ENCODE results near the gene PSEN1. TPM values are rescaled to one million over a fixed set of nuclear protein-coding genes. Genes with fewer than 3 reads are reported as not detected.

Gene PSEN1
- total RNA-seq (2022; extraction: Qiagen RNA extraction): 57.5 to 75.7 TPM (median 59.8 TPM) in 5 replicates

GRCh38 chr14:73136387-73137225 is at the start of gene PSEN1:
Gene PSEN1 (plus strand): TSS chr14:73136507. CDS start chr14:73148020, 11,513 bp downstream.

GRCh38 chr14:73237219-73237785 is 101.0 kb downstream of the PSEN1 start, which contains the start of gene PAPLN:
Gene PAPLN (plus strand): TSS chr14:73237506. CDS start chr14:73239779, 2,273 bp downstream.

Other genes starting within 250 kb of the PSEN1 start
- gene DPF3, start 242.4 kb upstream of the PSEN1 start, total RNA-seq (2022; extraction: Qiagen RNA extraction): 0.11 to 0.22 TPM (median 0.13 TPM) in 5 replicates
- 23.7 to 28.8 TPM (median 26.4 TPM) in 5 replicates for gene DCAF4, start 210.0 kb upstream of the PSEN1 start, total RNA-seq (2022; extraction: Qiagen RNA extraction)
- gene ZFYVE1, start 109.4 kb upstream of the PSEN1 start, total RNA-seq (2022; extraction: Qiagen RNA extraction): 8.4 to 10.5 TPM (median 9.3 TPM) in 5 replicates
- 49.4 to 68.2 TPM (median 56.0 TPM) in 5 replicates for gene RBM25, start 78.0 kb upstream of the PSEN1 start, total RNA-seq (2022; extraction: Qiagen RNA extraction)
- gene PAPLN, start 101.0 kb downstream of the PSEN1 start, total RNA-seq (2022; extraction: Qiagen RNA extraction): 6.2 to 9.2 TPM (median 8.8 TPM) in 5 replicates